Activated CD8-positive, alpha-beta memory T cell treated with anti-CD3 and anti-CD28 coated beads for 36 hours (primary cell): Measurements from ENCODE around the gene GPN2. TPM values are rescaled to one million over a fixed set of nuclear protein-coding genes. Genes with fewer than 3 reads are reported as not detected.
"Not testable (repeated sequence)": the region's sequence is repeated elsewhere in the genome, so short reads cannot be mapped to it uniquely, and the experiment has no call there.

Experiments used
- CTCF ChIA-PET: fragments of 350-600 bp; sonication (Branson Sonifier 250); formaldehyde crosslinking; loops from one replicate; lab custom pipeline; 2021; ENCODE audit warnings: antibody characterized with exemption; lab: Charles Lee
- POLR2A ChIA-PET: fragments of 350-600 bp; sonication (Branson Sonifier 250); formaldehyde crosslinking; loops from one replicate; lab custom pipeline; 2021; ENCODE audit warnings: antibody characterized with exemption; lab: Charles Lee
- total RNA-seq, 2 experiments: library from RNA; stranded (reverse); gene quantifications; one replicate each; pipeline ENCODE4 v1.2.3, GENCODE V29; 2021

Gene GPN2
- total RNA-seq, 2 experiments from 2014 or later = 73.0 to 78.4 TPM

DNA sequence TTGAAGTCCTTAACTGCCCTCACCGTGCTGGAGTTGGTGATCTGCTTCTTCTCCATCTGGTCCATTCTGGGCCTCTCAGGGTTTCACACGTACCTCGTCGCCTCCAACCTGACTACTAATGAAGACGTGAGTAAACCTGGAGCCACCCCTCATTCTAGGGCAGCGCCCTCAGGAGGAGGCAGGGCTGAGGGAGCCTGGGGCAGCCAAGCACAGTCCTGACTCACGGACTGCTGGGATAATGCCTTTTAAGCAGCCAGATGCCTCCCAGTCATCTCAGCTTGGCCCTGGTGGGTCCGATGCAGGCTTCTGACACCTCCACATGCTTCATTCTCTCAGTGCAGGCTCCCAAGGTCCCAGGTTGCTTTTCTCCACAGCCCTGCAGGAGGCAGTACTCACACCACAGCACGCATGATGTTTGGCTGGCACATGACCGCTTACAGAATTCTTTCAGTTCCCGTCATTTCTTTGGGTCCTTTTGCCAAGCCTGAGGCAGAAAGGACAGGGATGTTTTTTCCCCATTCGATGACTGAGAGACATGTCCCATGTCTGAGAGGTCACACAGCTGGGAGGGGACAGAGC lies 38.9 kb downstream of the GPN2 start:
- CTCF ChIA-PET = interaction anchor here (0.9 to 2.6 kb wide), 4 partner anchors 12 to 40 kb away, joined by 3 to 8 read pairs (median 3); partner anchors contain the start of gene SFN
- POLR2A ChIA-PET = no interaction called here

DNA sequence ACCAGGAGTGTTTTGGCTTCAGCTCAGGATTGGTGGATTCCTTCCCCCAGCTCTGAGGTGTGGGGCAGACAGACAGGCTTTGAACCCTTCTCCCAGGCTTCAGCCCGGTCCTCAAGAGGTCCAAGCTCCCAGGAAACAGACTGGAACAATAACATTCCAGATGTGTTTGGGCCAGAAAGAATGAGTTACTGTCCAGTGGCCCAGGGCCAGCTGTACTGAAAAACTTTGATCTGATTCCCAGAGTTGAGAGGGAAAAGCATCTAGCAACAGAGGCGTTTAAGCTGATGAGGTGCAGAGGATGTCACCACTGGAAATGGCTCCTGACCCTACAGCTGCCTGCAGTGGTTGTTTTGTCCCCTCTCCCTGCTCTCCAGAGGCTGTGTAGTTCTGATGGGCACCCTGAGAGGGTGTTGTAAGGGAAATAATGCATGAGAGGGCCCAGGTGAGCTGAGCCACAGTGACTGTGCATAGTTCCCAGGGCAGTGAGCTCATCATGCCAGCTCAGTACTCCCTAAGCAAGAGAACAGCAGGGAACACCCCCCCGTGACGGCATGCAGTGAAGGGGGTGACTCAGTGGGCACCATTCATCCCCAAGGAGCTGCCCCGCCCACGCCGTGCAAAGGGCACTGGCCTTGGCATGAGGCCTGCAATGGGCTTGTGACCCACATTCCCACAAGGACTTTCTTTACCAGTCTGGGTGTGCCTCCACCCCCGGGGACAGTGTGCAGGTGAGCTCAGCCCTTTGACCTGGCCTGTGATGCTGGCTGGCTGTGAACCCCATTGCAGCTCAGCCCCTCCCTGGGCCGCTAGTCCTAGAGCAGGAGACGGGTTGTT lies 40.9 kb downstream of the GPN2 start:
- POLR2A ChIA-PET = no interaction called here

DNA sequence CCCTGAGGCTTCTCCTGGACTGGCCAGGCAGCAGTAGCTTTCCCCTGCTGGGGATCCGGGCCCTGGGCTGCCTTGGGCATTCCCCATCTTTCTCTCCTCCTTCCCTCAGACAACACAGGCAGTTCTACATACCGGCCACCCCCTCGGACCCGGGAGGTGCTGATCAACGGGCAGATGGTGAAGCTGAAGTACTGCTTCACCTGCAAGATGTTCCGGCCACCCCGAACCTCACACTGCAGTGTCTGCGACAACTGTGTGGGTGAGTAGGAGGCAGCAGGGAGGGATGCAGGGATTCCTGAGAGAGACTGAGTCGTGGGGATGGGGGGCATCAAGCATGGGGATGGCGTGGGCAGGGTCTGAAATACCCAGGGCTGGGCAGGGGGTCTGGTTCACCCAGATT lies 41.6 kb downstream of the GPN2 start:
- POLR2A ChIA-PET = no interaction called here

More for the DNA sequence above, 40.9 kb downstream of the GPN2 start:
- CTCF ChIA-PET = interaction anchor here (1.4 to 2.6 kb wide), 3 partner anchors 11 to 16 kb away, joined by 4 to 8 read pairs (median 8); no protein-coding TSS in a partner anchor

DNA sequence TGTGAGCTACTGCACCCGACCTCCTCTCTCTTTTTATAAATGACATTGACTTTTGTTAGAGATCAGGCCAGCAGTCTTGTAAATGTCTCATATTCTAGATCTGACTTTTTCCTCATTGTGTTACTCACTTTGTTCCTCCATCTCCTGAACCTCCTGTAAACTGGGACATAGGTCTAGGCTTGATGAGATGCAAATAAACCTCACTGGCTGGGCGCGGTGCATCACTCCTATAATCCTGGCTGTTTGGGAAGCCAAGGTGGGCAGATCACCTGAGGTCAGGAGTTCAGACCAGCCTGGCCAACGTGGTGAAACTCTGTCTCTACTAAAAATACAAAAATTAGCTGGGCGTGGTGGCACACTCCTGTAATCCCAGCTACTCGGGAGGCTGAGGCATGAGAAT lies 42.3 kb downstream of the GPN2 start:
- POLR2A ChIA-PET = interaction anchor here (0.7 kb wide), 1 partner anchor 10 kb away, joined by 3 read pairs; no protein-coding TSS in a partner anchor

More for the DNA sequence above, 41.6 kb downstream of the GPN2 start:
- CTCF ChIA-PET = interaction anchor here (1.4 to 2.6 kb wide), 3 partner anchors 10 to 17 kb away, joined by 4 to 8 read pairs (median 8); no protein-coding TSS in a partner anchor

GRCh38 chr1:26844424-26845196 lies 45.5 kb downstream of the GPN2 start:
- POLR2A ChIA-PET = no interaction called here
- CTCF ChIA-PET = interaction anchor here (0.6 to 0.9 kb wide), 4 partner anchors 12 to 49 kb away, joined by 3 to 4 read pairs (median 3); no protein-coding TSS in a partner anchor

More for the DNA sequence above, 42.3 kb downstream of the GPN2 start:
- CTCF ChIA-PET = not testable (repeated sequence)

GRCh38 chr1:26839779-26840178 lies 50.3 kb downstream of the GPN2 start:
- CTCF ChIA-PET = no interaction called here
- POLR2A ChIA-PET = interaction anchor here (0.7 kb wide), 1 partner anchor 11 kb away, joined by 3 read pairs; no protein-coding TSS in a partner anchor

DNA sequence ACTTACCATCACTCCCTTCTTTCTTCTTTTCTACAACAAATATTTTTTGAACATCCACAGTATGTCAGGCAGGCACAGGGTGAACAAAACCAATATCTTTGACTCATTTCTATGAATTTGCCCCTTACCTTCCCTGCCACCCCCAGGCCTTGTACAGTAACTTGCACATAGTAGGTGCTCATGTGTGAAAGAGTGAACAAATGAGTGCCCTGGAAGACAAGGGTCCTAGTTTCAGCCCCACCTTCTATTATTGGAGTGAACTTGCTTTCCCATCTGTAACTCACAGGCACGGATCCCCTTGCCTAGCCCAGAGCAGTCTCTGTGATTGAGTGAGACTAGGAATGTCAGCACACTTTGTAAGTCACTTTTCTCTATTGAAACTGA lies 50.8 kb downstream of the GPN2 start:
- ChIA-PET CTCF (interaction anchor here (0.7 to 1.8 kb wide), 3 partner anchors 10 to 237 kb away, joined by 3 to 8 read pairs (median 4); no protein-coding TSS in a partner anchor), POLR2A (interaction anchor here (0.7 to 2.4 kb wide), 2 partner anchors 11 to 26 kb away, joined by 3 to 13 read pairs; no protein-coding TSS in a partner anchor)

GRCh38 chr1:26838474-26839338 lies 51.4 kb downstream of the GPN2 start:
- POLR2A ChIA-PET = interaction anchor here (0.6 to 2.4 kb wide), 3 partner anchors 10 to 27 kb away, joined by 3 to 13 read pairs (median 4); no protein-coding TSS in a partner anchor
- CTCF ChIA-PET = interaction anchor here (0.7 to 1.8 kb wide), 6 partner anchors 10 to 240 kb away, joined by 3 to 8 read pairs (median 4); no protein-coding TSS in a partner anchor

DNA sequence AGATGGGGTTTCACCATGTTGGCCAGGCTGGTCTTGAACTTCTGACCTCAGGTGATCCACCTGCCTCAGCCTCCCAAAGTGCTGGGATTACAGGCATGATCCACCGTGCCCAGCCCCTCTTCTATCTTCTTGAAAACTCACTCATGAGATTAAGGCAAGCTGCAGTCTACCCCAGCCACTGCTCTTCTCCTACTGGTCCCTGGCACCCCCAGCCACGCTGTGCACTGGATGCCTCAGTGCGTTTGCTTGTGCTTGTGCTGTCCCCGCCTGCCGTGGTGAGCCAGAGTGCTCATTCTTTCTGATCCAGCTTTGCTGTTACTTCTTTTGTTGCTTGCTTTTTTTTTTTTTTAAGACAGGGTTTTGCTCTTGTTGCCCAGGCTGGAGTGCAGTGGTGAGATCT lies 52.4 kb downstream of the GPN2 start:
- ChIA-PET CTCF (interaction anchor here (0.7 to 1.8 kb wide), 3 partner anchors 11 to 239 kb away, joined by 3 to 8 read pairs (median 6); no protein-coding TSS in a partner anchor), POLR2A (interaction anchor here (0.5 to 2.4 kb wide), 2 partner anchors 10 to 28 kb away, joined by 3 to 13 read pairs; no protein-coding TSS in a partner anchor)

DNA sequence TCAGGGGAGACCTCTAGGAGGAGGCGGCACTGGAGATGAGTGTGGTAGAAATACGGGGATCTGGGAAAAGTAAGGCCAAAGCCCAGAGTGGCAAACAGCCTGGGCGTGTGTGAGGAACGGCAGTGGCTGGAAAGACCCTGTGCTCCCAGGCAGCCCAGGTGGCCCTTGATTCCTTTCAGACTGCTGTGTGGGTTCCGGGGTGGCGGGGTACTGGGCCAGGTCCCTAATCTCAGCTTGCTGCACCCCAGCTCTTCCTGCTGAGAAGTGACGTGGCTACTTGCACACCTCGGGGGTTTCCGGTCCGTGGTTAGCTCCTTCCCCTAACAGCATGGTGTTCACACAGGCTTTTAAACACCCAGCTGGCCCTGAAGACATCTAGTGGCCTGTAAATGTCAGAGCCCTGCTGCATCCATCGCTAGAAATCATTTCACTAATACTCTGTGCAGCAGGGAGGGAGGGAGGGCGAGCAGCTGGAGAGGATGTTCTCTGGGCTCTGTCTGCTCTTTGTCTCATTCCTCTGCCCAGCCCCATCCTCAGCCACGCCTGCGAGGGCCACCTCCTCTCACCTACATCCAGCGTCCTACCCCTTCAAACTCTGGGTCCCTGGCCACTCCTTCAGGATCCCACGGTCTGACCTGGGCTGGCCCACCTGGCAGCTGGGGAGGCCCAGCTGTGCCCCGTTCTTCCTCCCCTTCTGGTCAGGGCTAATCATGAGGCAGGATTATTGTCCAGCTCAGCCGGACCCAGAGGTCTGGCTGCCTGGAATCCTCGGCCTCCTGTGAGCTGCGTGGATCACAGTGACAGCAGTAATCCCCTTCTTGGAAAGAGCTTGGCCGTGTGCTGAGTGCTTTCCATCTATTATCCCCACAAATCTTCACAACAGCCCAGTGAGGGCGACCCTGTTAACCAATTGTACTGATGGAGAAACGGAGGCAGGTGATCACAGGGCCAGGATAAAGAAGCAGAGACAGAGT lies 56.4 kb downstream of the GPN2 start:
- CTCF ChIA-PET = interaction anchor here (0.9 to 4.1 kb wide), 8 partner anchors 13 to 250 kb away, joined by 3 to 13 read pairs (median 3); no protein-coding TSS in a partner anchor
- POLR2A ChIA-PET = interaction anchor here (0.6 to 1.4 kb wide), 3 partner anchors 29 to 136 kb away, joined by 3 read pairs; partner anchors contain the start of gene SFN

GRCh38 chr1:26832249-26832960 lies 57.7 kb downstream of the GPN2 start:
- CTCF ChIA-PET = interaction anchor here (0.6 to 4.1 kb wide), 5 partner anchors 11 to 43 kb away, joined by 3 to 13 read pairs (median 5); no protein-coding TSS in a partner anchor
- POLR2A ChIA-PET = no interaction called here

DNA sequence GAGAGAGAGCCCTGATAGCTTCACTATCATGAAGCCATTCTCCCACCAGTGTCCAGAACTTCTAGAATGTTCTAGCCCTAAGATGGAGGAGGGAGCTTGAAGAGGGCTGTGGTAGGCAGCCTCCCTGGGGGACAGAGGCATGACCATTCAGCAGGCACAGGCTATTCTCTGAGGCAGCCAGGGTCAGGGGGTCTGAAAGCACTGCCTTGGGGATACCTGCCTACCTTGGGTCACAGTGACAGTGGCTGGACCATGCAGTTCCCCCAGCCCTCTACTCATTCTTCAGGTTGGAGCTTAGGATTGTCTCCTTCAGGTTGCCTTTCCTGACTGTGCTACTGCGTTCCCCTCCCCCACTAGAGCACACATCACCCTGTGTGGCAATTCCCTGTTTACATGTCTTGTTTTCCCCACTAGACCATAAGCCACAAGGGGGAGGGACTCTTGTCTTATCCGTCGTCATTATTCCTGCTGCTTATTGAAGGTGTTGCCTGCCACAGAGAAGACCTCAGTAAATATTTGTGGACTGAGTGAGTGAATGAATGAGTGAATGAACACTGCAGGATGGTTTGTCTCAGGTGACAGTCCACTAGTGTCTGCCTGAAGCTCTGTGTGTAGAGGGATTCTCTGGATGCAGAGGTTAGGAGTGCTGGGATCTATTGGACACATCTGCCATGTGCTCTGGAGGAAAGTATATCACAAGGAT lies 58.4 kb downstream of the GPN2 start:
- ChIA-PET CTCF (interaction anchor here (0.6 to 4.1 kb wide), 6 partner anchors 11 to 453 kb away, joined by 3 to 13 read pairs (median 3); no protein-coding TSS in a partner anchor), POLR2A (no interaction called here)

GRCh38 chr1:26831059-26831458 lies 59.0 kb downstream of the GPN2 start:
- ChIA-PET POLR2A (no interaction called here), CTCF (interaction anchor here (0.6 to 4.1 kb wide), 5 partner anchors 10 to 454 kb away, joined by 3 to 14 read pairs (median 3); no protein-coding TSS in a partner anchor)

DNA sequence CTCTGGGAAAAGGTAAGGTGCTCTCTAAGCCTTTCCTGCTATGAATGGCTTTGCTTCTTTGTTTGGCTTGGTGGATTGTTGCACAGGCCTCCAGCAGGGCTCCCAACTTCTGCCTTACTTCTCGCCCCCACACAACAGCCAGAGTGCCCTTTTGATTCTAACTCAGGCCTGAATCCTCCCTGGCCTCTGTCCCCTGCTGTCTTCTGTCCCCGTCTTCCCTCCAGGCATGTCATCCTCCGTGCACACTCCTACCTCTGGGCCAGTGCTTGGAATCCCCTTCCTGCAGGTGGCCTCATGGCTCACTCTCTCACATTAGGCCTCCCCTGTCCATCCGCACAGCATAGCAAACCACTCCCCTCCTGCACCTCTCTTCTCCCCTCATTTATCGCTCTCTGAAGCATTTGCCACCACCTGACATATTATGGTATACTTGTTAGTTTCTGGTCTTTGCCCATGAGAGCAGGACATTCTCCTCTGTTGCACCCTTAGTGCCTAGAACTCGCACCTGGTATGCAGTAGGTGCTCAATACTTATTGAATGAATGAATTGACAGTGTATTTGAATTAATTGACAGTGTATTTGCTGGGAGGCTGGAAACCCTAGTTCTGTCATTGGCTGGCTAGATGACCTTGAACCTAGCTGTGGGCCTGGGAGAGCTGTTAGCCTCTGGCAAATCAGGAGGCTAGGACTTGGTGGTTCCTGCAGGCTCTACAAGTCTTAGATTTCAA lies 60.7 kb downstream of the GPN2 start:
- ChIA-PET CTCF (interaction anchor here (0.8 to 3.5 kb wide), 3 partner anchors 18 to 36 kb away, joined by 3 to 14 read pairs (median 5); no protein-coding TSS in a partner anchor), POLR2A (no interaction called here)
